PC-3 (cell line): ENCODE data around the gene C1orf159. TPM values are rescaled to one million over a fixed set of nuclear protein-coding genes. Genes with fewer than 3 reads are reported as not detected.

Source experiments
- ATAC-seq: fragments of 200-7000 bp; cut with Tn5 transposase; 2 replicates; pipeline ENCODE4 v1.9.1; 2020; ENCODE audit warnings: mild to moderate bottlenecking, moderate library complexity
- Bru-seq: library from RNA; stranded (reverse); fragments of 400-500 nt; gene quantifications from one replicate; lab custom pipeline; 2021; lab: Mats Ljungman, UMichigan
- BruChase-seq, 2 experiments: library from RNA; stranded (reverse); fragments of 400-500 nt; gene quantifications; one replicate each; lab custom pipeline; 2021; lab: Mats Ljungman, UMichigan
- BruUV-seq: library from RNA; stranded (reverse); fragments of 400-500 nt; replicated peaks from 2 replicates; lab custom pipeline; 2021; lab: Mats Ljungman, UMichigan
- CTCF ChIA-PET: fragments of 300-600 bp; sonication (Branson Sonifier 250); formaldehyde crosslinking; loops from one replicate; lab custom pipeline; 2022; ENCODE audit warnings: antibody characterized with exemption; lab: Charles Lee
- POLR2A ChIA-PET: fragments of 300-600 bp; sonication (Branson Sonifier 250); formaldehyde crosslinking; loops from one replicate; lab custom pipeline; 2022; ENCODE audit warnings: antibody characterized with exemption; ENCODE audit not compliant: unreplicated experiment; lab: Charles Lee
- DNase-seq: peaks from one replicate; pipeline ENCODE4 v3.0.0-alpha.2; 2015
- H2AFZ ChIP-seq: fragments of 300-600 bp; sonication (generic); 2 replicates; pipeline ENCODE4 v1.6.0; 2016; ENCODE audit warnings: antibody characterized with exemption, low read length
- H3F3A ChIP-seq: fragments of 300-600 bp; sonication (generic); one replicate; pipeline ENCODE4 v1.6.0; 2017; ENCODE audit warnings: antibody characterized with exemption, low read length, control low read depth, mild to moderate bottlenecking; ENCODE audit not compliant: unreplicated experiment
- H3K27ac ChIP-seq: fragments of 300-600 bp; sonication (generic); 2 replicates; pipeline ENCODE4 v1.5.1; 2016; ENCODE audit warnings: mild to moderate bottlenecking, low read length
- H3K27me3 ChIP-seq: fragments of 300-600 bp; sonication (generic); 2 replicates; pipeline ENCODE4 v1.6.1; 2016; ENCODE audit warnings: low read length, mixed read lengths
- H3K36me3 ChIP-seq: fragments of 300-600 bp; sonication (generic); 2 replicates; pipeline ENCODE4 v1.6.1; 2016; ENCODE audit warnings: low read depth, mixed run types, low read length, mixed read lengths
- H3K4me1 ChIP-seq: fragments of 300-600 bp; sonication (generic); 2 replicates; pipeline ENCODE4 v1.5.1; 2016; ENCODE audit warnings: low read length; ENCODE audit not compliant: insufficient read depth
- H3K4me2 ChIP-seq: fragments of 300-600 bp; sonication (generic); 2 replicates; pipeline ENCODE4 v1.6.0; 2016; ENCODE audit warnings: low read length
- H3K4me3 ChIP-seq: fragments of 300-600 bp; sonication (generic); 2 replicates; pipeline ENCODE4 v1.5.1; 2016; ENCODE audit warnings: mild to moderate bottlenecking, low read length, mixed read lengths
- H3K79me2 ChIP-seq: fragments of 300-600 bp; sonication (generic); 2 replicates; pipeline ENCODE4 v1.6.1; 2017; ENCODE audit warnings: low read length, mixed read lengths
- H3K9ac ChIP-seq: fragments of 300-600 bp; sonication (generic); 2 replicates; pipeline ENCODE4 v1.6.0; 2016; ENCODE audit warnings: mild to moderate bottlenecking, low read length
- H3K9me2 ChIP-seq: fragments of 300-600 bp; sonication (generic); replicated peaks from 2 replicates; pipeline ENCODE4 v1.6.1; 2016; ENCODE audit warnings: mixed run types, low read length, mixed read lengths
- H3K9me3 ChIP-seq: fragments of 300-600 bp; sonication (generic); 2 replicates; pipeline ENCODE4 v1.6.1; 2016; ENCODE audit warnings: low read length, mixed read lengths
- H4K20me1 ChIP-seq: fragments of 300-600 bp; sonication (generic); 2 replicates; pipeline ENCODE4 v1.6.1; 2016; ENCODE audit warnings: low read length, mixed read lengths
- CTCF ChIP-seq: fragments of 300-600 bp; sonication (generic); conservative IDR thresholded peaks from 2 replicates; pipeline ENCODE4 v1.5.1; 2017; ENCODE audit warnings: antibody characterized with exemption, low read depth, mild to moderate bottlenecking, low read length
- EZH2 ChIP-seq: fragments of 300-600 bp; sonication (generic); IDR thresholded peaks from one replicate; pipeline ENCODE4 v1.6.1; 2017; ENCODE audit warnings: antibody characterized with exemption, mild to moderate bottlenecking, low read length; ENCODE audit not compliant: unreplicated experiment
- EZH2phosphoT487 ChIP-seq: fragments of 300-600 bp; sonication (generic); IDR thresholded peaks from 2 replicates; pipeline ENCODE4 v1.6.1; 2018; ENCODE audit warnings: mild to moderate bottlenecking, antibody characterized with exemption, low read length, borderline replicate concordance
- intact Hi-C: fragments of 100-400 bp; cut with micrococcal nuclease; formaldehyde crosslinking; loops from 2 replicates; pipeline ENCODE4 v1.9.0; 2023
- long read RNA-seq: library from polyadenylated mRNA; unstranded; transcript quantifications from one replicate; pipeline ENCODE4 v2.0.0, GENCODE V29; 2021; ENCODE audit not compliant: unreplicated experiment
- total RNA-seq: library from RNA; depleted of rRNA; stranded (reverse); fragments of >200 nt; gene quantifications from 2 replicates; pipeline ENCODE4 v1.2.3, GENCODE V29; 2014; rRNA removed

C1orf159 gene
- 61.7 and 78.0 TPM in 2 replicates for total RNA-seq
- Bru-seq, nascent RNA, result percentile 83 among the genes with signal in this experiment
- BruChase-seq, experiment 1, labeled RNA remaining after a 6-hour chase, result percentile 92 among the genes with signal in this experiment
- BruChase-seq, experiment 2, labeled RNA remaining after a 2-hour chase, result percentile 87 among the genes with signal in this experiment
- long read RNA-seq, transcript C1orf159-205 (10 exons, 1,841 nt), result major isoform, 12 of 55 reads
- long read RNA-seq, partial matches to known transcripts, result 16 of 55 reads
- long read RNA-seq, other reads (novel, unspliced or antisense), result 25 of 55 reads

GRCh38 chr1:1115786-1116700 lies at the start of gene C1orf159:
Gene C1orf159, minus strand, starts transcription at chr1:1116089. Its CDS starts 24,546 bp downstream, at chr1:1091543.
- ChIA-PET POLR2A (interaction anchor here (0.6 kb wide), 3 partner anchors 92 to 459 kb away, joined by 3 to 6 read pairs (median 4); no protein-coding TSS in a partner anchor), CTCF (interaction anchor here (0.5 kb wide), 1 partner anchor 158 kb away, joined by 11 read pairs; the partner anchor contains the start of gene UBE2J2)
- intact Hi-C loops, result loop anchor here (1.0 to 5.0 kb wide), 3 partner anchors 37 to 104 kb away; partner anchors contain the start of gene ISG15
- Histone ChIP-seq H3K4me2 (peak within 1 kb of the TSS; percentile 99), H3K27ac (no peak within 1 kb of the TSS), H3K9ac (peak within 1 kb of the TSS; percentile 82), H3K27me3 (no peaks in the 10 kb centered on the region), H2AFZ (peak within 1 kb of the TSS; percentile 86), H3K4me3 (peak within 1 kb of the TSS; percentile 87), H3K9me3 (no peaks in the 10 kb centered on the region), H3K36me3 (peaks cover 15% of the 10 kb centered on the region), H3F3A (no peaks in the 10 kb centered on the region), H3K9me2 (no peaks in the 10 kb centered on the region), H3K79me2 (peaks cover 42% of the 10 kb centered on the region), H3K4me1 (0 out of 2 replicates have a peak, but pooled peaks cover 7% of the 10 kb centered on the region), H4K20me1 (no peaks in the 10 kb centered on the region)
- ATAC-seq, result peak; percentile 97
- no TSS peak for BruUV-seq
- TF ChIP-seq CTCF, result no peak
- TF ChIP-seq EZH2phosphoT487, result no peak
- no peak for TF ChIP-seq EZH2
- DNase-seq, result peak; percentile 100

- no peaks in the 10 kb centered on the region for H3F3A ChIP-seq
- peaks cover 17% of the 10 kb centered on the region for H3K4me1 ChIP-seq
- H2AFZ ChIP-seq, result no peak overlapping the region
- peak overlapping the region; percentile 77 for H3K9ac ChIP-seq
- peak overlapping the region; percentile 73 for H3K27ac ChIP-seq
- no peaks in the 10 kb centered on the region; the same call in 1 of the 2 replicates for H3K36me3 ChIP-seq
- POLR2A ChIA-PET, result no interaction called here
- CTCF ChIA-PET, result interaction anchor here (2.8 kb wide), 1 partner anchor 43 kb away, joined by 16 read pairs; no protein-coding TSS in a partner anchor
- H3K9me2 ChIP-seq, result no peaks in the 10 kb centered on the region
- intact Hi-C loops, result loop anchor here (2.0 kb wide), 2 partner anchors 43 to 65 kb away; no protein-coding TSS in a partner anchor
- TF ChIP-seq EZH2phosphoT487, result no peak
- no peak for TF ChIP-seq EZH2
- no peak for TF ChIP-seq CTCF
- H3K4me3 ChIP-seq, result peak overlapping the region; percentile 90
- H4K20me1 ChIP-seq, result peaks cover 42% of the 10 kb centered on the region
- DNase-seq, result peak; percentile 46
- peak; percentile 1 for ATAC-seq
- peaks cover 73% of the 10 kb centered on the region for H3K79me2 ChIP-seq
- no TSS peak for BruUV-seq
- no peaks in the 10 kb centered on the region for H3K9me3 ChIP-seq
- no peaks in the 10 kb centered on the region for H3K27me3 ChIP-seq
- peak overlapping the region; percentile 82 for H3K4me2 ChIP-seq
These were observed 49.6 kb upstream of the C1orf159 start for GRCh38 chr1:1165485-1165884.
